DMS114 treated with DMSO at 0.1 percent for 48 hours (cell line): ENCODE measurements around the gene LLGL2.
A peak's percentile ranks its signal among the peaks of the same experiment; 100 is the strongest.
"Not testable (repeated sequence)": the region's sequence is repeated elsewhere in the genome, so short reads cannot be mapped to it uniquely, and the experiment has no call there.

Experiments
- DNase-seq: peaks from one replicate; lab custom pipeline; 2025; ENCODE audit not compliant: unreplicated experiment; lab: John Stamatoyannopoulos, UW

The LLGL2 gene, protein sequence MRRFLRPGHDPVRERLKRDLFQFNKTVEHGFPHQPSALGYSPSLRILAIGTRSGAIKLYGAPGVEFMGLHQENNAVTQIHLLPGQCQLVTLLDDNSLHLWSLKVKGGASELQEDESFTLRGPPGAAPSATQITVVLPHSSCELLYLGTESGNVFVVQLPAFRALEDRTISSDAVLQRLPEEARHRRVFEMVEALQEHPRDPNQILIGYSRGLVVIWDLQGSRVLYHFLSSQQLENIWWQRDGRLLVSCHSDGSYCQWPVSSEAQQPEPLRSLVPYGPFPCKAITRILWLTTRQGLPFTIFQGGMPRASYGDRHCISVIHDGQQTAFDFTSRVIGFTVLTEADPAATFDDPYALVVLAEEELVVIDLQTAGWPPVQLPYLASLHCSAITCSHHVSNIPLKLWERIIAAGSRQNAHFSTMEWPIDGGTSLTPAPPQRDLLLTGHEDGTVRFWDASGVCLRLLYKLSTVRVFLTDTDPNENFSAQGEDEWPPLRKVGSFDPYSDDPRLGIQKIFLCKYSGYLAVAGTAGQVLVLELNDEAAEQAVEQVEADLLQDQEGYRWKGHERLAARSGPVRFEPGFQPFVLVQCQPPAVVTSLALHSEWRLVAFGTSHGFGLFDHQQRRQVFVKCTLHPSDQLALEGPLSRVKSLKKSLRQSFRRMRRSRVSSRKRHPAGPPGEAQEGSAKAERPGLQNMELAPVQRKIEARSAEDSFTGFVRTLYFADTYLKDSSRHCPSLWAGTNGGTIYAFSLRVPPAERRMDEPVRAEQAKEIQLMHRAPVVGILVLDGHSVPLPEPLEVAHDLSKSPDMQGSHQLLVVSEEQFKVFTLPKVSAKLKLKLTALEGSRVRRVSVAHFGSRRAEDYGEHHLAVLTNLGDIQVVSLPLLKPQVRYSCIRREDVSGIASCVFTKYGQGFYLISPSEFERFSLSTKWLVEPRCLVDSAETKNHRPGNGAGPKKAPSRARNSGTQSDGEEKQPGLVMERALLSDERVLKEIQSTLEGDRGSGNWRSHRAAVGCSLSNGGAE

DNA sequence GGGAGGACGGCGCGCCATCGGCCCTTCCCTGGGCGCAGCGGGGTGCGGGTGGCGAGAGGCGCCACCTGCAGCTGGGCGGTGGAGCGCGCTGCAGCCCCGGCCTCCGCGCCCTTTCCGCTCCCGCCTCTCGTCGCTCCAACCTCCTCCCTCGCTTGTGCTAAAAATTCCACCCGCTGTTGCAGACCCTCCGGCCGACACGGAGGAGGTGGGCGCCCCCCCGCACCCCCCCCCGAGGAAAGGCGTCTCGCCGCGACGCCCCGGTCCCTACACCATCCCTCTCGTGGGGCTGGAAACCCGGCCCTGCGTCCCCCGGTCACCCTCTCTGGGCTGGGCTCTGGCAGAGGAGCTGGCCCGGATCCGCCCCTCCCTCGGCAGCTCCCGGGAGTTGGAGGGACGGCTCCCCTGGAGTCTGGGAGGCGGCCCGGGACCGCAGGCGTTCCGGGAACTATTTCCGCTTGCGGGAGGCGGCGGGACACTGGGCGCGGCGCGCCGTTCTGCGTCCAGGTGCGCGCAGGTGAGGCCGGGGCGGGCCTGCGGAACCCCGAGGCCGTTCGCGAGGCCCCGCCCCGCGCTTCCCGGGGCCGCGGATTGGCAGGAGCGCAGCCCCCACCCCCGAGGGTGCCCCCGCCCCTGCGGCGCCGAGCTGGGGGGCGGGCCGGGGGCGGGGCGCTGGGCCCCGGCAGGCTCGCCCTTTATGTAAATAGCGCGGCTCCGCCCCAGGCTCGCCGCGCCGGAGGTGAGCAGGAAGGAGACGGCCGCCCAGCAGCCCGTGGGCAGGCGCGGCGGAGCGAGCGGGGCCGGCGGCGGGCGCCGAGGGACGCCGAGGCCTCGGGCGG is at the start of gene LLGL2:
LLGL2 (plus strand) TSS at position 728 of the 836 bp plus-strand sequence. CDS start 17,730 bp downstream, outside the sequence.
- peak; percentile 32 for DNase-seq

DNA sequence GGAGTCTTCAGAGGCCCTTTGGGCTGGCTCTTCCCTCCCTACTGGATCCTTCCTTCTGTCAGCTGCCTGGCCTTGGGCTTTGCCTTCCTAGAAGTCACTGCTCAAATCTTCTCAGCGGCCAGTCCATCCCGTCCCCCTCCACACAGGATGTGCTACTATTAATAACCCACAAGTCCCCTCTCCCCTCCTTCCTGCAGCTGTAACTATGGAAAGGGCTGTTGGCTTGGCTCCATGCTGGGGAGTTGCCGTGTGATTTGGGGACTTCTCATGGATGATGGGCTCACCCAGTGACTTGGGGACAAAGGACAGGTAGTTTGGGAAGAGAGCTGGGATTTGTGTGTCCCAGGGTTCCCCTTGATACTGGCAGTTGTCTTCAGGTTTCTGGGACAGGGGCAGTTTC is 49.6 kb upstream of the LLGL2 start:
- no peak for DNase-seq

GRCh38 chr17:75476271-75476671 is 49.2 kb upstream of the LLGL2 start:
- no peak for DNase-seq

DNA sequence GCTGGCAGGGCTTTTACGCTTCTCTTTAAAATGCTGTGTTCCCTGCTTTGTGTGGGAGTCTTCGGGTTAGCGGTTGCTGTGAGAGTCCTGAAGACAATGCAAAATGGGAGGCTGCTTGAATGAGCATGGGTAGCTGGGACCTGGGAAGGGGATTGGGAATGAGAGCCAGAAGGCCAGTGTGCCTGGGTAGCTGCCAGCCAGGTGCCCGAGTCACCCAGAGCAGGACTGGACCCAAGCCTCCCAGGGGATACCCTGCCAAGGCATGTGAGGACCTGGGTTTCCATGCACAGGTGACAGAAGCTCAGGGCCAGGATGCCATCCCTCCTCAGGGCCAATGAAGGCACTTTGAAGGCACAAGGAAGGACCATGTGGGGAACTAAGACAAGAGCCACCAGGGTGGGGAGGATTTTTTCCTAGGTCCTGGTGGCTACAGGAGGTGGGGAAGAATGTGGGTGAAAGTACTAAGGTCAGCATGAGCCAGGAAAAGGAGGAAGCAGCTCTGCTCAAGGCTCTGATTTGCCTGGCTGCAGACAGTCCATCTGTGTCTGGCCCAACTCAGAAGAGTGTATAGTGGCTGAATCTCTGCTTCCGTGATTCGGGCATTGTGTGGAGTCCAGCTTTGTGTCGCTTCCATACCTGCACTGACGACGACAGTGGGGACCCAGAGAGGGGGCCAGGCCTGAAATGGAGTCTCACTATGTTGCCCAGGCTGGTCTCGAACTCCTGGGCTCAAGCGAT is 48.6 kb upstream of the LLGL2 start:
- no peak for DNase-seq

DNA sequence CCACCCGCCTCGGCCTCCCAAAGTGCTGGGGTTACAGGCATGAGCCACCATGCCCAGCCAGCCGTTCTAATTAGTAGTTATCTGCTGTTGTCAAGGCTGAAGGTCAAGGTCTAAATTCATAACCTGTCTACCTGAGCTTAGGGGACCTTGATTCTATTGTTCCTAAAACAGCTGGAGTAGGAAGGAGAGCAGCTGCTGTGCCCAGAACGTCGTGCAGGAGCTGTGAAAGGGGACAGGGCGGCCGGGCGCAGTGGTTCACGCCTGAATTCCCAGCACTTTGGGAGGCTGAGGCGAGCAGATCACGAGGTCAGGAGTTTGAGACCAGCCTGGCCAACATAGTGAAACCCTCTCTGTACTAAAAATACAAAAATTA is 48.0 kb upstream of the LLGL2 start:
- not testable (repeated sequence) for DNase-seq

DNA sequence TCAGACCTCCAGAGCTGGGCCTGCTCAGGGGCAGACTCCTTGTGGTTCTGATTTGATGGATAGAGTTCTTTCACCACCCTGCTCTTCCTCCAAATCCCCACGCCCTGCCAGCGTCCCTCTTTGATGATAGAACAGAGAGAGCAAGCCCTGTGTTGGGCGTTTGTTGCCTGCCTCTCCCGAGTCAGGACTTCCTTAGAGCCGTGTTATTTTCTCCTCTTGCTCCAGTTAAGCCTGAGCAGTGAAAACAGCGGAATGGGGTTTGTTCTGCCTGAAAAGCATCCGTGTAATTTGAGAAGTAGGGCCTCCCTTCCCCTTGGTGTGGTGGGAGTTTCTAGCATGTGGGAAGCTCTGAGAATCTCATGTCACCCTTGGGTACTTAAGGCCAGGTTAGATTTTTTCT is 47.0 kb upstream of the LLGL2 start:
- DNase-seq, result no peak

DNA sequence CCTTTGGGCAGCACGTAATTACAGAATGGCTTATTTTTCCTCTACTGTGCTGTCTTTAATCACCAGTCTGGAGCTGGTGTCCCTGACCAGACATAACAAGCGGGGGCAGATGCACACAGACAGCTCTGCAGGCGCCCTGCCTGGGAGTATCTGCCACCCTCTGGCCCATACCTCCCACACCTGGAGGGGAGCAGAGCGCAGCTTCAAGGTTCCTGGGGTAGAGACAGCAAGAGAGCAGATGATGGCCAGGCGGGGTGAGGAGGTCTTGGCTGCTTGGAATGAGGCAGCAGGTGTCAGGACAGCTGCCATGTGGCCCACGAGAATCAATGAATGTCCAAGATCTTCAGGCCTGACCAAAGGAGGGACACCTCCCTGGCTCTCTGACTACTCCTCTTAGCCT is 45.2 kb upstream of the LLGL2 start:
- DNase-seq, result no peak

GRCh38 chr17:75481194-75482068 is 44.1 kb upstream of the LLGL2 start:
- DNase-seq, result no peak

DNA sequence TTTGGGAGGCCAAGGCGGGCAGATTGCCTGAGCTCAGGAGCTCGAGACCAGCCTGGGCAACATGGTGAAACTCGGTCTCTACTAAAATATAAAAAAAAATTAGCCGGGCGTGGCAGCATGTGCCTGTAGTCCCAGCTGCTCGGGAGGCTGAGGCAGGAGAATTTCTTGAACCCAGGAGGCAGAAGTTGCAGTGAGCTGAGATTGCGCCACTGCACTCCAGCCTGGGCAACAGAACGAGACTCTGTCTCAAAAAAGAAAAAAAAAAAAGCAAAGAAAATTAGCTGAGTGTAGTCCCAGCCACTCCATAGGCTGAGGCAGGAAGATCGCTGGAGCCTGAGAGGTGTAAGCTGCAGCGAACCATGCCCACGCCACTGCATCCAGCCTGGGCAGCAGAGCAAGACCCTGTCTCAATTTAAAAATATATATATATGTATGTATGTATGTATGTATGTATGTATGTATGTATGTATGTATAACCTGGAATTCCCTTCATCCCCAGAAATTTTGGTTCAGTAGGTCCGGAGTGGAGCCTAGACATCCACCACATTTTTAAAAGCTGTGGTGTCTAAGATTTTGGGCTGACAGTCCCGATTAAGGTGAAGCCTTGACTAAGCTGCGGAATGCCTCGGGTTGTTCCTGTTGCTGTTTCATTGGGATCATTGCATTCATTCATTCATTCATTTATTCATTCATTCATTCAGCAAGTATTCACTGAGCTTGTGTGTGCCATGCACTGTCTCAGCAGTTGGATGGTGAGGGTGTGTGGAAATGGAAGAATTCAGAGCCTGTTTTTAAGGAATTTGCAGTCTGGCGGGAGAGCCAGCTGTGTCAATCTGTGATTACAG is 43.2 kb upstream of the LLGL2 start:
- no peak for DNase-seq

DNA sequence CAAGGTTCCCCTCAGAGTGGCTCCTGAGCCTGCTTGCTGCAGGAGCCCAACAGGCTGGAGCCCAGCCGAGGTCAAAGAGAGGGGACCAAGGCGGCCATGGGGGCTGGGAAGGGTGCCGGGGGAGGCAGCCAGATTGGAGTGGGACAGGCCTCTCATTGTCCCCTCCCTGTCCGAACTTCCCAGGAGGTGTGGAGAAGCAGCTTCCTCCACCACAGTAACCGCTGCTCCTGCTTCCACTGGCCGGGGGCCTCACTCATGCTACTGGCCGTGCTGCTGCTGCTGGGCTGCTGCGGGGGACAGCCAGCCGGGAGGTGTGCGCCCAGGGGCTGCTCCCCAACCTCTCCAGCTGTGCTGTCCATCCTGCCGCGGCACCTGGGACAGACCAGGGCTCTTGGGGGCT is 39.8 kb upstream of the LLGL2 start:
- no peak for DNase-seq

DNA sequence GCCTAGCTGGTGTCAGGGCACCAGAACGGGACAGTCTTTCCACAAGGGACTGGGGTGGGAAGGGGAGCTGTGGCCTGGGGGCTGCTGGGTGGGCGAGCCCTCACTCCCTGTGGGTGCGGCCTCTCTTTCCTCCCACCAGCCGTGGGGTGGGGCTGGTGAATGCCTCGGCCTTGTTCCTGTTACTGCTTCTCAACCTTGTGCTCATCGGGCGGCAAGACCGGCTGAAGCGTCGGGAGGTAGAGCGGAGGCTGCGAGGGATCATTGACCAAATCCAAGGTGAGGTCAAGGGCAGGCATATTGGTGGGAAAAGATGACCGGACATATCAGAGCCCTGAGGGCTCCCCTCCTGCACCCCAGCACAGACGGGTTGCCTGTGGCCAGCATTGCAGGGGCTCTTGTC is 39.3 kb upstream of the LLGL2 start:
- DNase-seq, result no peak

GRCh38 chr17:75486951-75487350 is 38.5 kb upstream of the LLGL2 start:
- no peak for DNase-seq

DNA sequence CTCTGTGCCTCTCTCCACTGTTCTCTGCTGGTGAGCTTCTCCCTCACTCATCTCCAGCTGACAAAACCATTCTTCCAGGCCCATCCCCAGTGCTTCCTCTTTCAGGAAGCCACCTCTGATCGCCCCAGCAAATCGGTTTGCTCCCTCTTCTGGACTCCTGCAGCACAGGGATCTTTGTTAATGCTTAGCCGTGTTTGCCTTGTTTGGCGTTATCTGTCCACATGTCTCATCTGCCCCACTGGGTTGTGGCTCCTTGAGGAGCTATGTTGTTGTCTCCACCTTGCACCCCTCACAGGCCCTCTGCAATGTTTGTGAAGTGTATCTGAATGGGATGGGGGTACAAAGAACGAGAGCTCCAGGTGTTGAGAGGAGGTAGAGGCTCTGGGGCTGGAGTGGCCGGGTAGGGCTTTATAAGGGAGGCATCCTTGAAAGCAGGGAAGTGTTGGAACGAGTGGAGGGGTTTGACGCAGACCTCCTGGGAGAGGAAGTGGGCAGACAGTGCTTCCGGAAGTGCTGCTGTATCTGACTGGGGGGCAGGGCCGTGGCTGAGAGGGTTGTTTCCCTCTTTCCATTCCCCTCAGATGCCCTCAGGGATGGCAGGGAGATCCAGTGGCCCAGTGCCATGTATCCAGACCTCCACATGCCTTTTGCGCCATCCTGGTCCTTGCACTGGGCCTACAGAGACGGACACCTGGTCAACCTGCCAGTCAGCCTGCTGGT is 38.0 kb upstream of the LLGL2 start:
- no peak for DNase-seq

DNA sequence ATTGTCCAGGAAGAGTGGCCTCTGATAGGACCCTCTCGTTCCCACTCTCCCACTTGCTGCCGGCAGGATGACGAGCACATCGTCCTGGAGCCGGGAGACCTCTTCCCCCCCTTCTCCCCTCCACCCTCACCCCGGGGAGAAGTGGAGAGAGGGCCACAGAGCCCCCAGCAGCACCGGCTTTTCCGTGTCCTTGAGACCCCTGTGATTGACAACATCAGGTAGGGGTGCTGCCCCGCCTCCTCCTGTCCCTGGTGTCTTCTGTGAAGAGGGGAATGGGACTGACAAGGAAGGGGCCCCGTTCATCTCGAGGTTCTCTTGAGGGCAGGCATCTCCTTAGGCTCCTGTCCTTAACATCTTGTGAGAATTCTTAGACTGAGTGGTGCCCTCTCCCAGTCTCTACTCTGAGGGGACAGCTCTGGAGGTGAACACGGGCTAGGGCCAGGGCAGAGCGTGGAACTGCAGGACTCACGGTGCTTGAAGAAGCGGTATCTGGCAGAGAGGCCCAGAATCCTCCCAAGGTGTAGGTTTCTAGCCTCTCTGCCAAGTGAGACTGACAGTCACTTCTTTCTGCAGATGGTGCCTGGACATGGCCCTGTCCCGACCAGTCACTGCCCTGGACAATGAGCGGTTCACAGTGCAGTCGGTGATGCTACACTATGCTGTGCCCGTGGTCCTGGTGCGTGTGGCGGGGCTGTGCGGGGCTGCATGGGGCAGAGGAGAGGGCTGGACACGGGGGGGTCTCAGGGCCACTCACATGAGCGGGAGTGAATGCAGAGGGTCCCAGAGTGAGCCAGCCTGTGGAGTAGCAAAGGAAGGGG is 36.6 kb upstream of the LLGL2 start:
- DNase-seq, result no peak

- DNase-seq, result no peak
Measured at GRCh38 chr17:75489511-75489955, 36.0 kb upstream of the LLGL2 start.

DNA sequence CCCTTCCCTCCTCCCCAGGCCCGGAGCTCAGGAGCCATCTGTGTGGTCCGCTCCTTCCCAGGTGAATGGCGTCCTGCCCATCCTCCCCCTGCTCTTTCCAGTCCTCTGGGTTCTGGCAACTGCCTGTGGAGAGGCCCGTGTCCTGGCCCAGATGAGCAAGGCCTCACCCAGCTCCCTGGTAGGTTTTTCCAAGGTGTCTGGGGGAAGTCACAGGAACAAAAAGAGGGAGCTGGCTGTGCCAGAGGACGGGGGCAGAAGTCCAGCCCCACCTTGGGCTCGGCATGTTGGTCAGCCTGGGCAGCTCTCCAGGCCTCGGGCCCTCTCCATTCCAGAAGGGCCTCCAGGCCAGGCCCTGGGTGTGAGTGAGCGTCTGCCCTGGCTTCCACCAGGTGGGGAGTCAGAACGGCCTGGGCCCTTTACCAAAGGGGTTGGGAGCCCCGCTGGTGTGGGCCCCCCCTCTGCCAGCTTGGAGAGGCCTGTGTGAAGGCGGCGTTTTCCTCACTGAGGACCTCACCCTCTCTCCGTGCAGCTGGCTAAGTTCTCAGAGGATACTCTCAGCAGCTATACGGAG is 35.2 kb upstream of the LLGL2 start:
- DNase-seq, result no peak
